WTC11 (cell line): ENCODE results near the gene ARHGAP26.

Experiments
- CBFB ChIP-seq: sonication (generic); formaldehyde crosslinking; IDR thresholded peaks from 2 replicates; pipeline ENCODE4 v1.8.1; 2022; ENCODE audit warnings: mild to moderate bottlenecking, low read depth, missing genetic modification reagents
- CREB1 ChIP-seq: sonication (generic); formaldehyde crosslinking; IDR thresholded peaks from 2 replicates; pipeline ENCODE4 v1.8.0; 2023; ENCODE audit warnings: mild to moderate bottlenecking, missing genetic modification reagents
- CTCF ChIP-seq: fragments of 200-600 bp; IDR thresholded peaks from 2 replicates; pipeline ENCODE4 v1.8.0; 2022; ENCODE audit warnings: antibody characterized with exemption
- E2F1 ChIP-seq: sonication (generic); formaldehyde crosslinking; IDR thresholded peaks from 2 replicates; pipeline ENCODE4 v1.8.0; 2022; ENCODE audit warnings: mild to moderate bottlenecking, missing genetic modification reagents
- ETV6 ChIP-seq: sonication (generic); formaldehyde crosslinking; IDR thresholded peaks from 2 replicates; pipeline ENCODE4 v1.8.1; 2022; ENCODE audit warnings: mild to moderate bottlenecking, missing genetic modification reagents
- IRF1 ChIP-seq: sonication (generic); formaldehyde crosslinking; IDR thresholded peaks from 2 replicates; pipeline ENCODE4 v1.8.0; 2023; ENCODE audit warnings: missing genetic modification reagents
- MAX ChIP-seq: sonication (generic); formaldehyde crosslinking; IDR thresholded peaks from 2 replicates; pipeline ENCODE4 v1.8.0; 2022; ENCODE audit warnings: mild to moderate bottlenecking, missing genetic modification reagents
- PRDM15 ChIP-seq: sonication (generic); formaldehyde crosslinking; IDR thresholded peaks from 2 replicates; pipeline ENCODE4 v1.8.0; 2022; ENCODE audit warnings: missing genetic modification reagents
- SP1 ChIP-seq: sonication (generic); formaldehyde crosslinking; conservative IDR thresholded peaks from 2 replicates; pipeline ENCODE4 v1.8.1; 2022; ENCODE audit warnings: missing genetic modification reagents
- USF1 ChIP-seq: sonication (generic); formaldehyde crosslinking; IDR thresholded peaks from 2 replicates; pipeline ENCODE4 v1.8.0; 2022; ENCODE audit warnings: mild to moderate bottlenecking, missing genetic modification reagents
- USF2 ChIP-seq: sonication (generic); formaldehyde crosslinking; IDR thresholded peaks from 2 replicates; pipeline ENCODE4 v1.8.1; 2023; ENCODE audit warnings: mild to moderate bottlenecking, missing genetic modification reagents, moderate library complexity
- ZNF138 ChIP-seq: sonication (generic); formaldehyde crosslinking; conservative IDR thresholded peaks from 2 replicates; pipeline ENCODE4 v1.8.1; 2022; ENCODE audit warnings: mild to moderate bottlenecking, moderate library complexity, missing genetic modification reagents
- ZNF396 ChIP-seq: fragments of 250-450 bp; sonication (Bioruptor Pico); IDR thresholded peaks from 2 replicates; pipeline ENCODE4 v1.8.0; 2021; ENCODE audit warnings: mild to moderate bottlenecking, moderate library complexity, borderline replicate concordance
- ZNF512 ChIP-seq: sonication (generic); formaldehyde crosslinking; IDR thresholded peaks from 2 replicates; pipeline ENCODE4 v1.8.1; 2022; ENCODE audit warnings: missing genetic modification reagents, borderline replicate concordance

- no peak for TF ChIP-seq CTCF
- TF ChIP-seq USF2 (CRISPR knock-in tag), result no peak
- TF ChIP-seq CREB1 (CRISPR knock-in tag), result no peak
- TF ChIP-seq E2F1, result no peak
- no peak for TF ChIP-seq CBFB
- no peak for TF ChIP-seq ZNF138 (CRISPR knock-in tag)
- TF ChIP-seq ZNF512, result no peak
- TF ChIP-seq SP1, result no peak
- no peak for TF ChIP-seq ZNF396 (CRISPR knock-in tag)
- no peak for TF ChIP-seq PRDM15 (CRISPR knock-in tag)
- TF ChIP-seq ETV6 (CRISPR knock-in tag), result no peak
- TF ChIP-seq MAX (CRISPR knock-in tag), result no peak
- TF ChIP-seq IRF1 (CRISPR knock-in tag), result no peak
- no peak for TF ChIP-seq USF1 (CRISPR knock-in tag)
Measured at GRCh38 chr5:142811866-142812557, 41.8 kb downstream of the ARHGAP26 start.
